ENCODE data around the gene CPA5.

DNA sequence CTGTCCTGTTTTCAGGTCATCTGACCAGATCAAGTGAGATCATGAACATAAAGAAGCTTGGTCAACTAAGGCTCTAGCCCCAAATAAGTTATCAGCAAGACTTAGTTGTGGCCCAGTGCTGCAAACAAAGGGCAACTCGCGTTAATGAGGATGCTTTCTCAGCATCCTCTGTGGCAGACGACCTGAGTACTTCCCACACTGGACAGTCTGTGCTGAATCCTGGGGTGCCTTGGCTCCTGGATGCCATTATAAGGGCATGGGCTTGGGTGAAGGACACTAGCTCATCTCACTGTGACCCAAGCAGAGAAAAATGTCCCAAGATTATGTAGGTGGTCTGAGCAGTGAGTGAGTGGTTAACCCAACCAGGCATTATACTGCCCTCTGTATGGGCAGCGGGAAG is 13.9 kb downstream of the CPA5 start:
- TF ChIP-seq, protein P1, sequence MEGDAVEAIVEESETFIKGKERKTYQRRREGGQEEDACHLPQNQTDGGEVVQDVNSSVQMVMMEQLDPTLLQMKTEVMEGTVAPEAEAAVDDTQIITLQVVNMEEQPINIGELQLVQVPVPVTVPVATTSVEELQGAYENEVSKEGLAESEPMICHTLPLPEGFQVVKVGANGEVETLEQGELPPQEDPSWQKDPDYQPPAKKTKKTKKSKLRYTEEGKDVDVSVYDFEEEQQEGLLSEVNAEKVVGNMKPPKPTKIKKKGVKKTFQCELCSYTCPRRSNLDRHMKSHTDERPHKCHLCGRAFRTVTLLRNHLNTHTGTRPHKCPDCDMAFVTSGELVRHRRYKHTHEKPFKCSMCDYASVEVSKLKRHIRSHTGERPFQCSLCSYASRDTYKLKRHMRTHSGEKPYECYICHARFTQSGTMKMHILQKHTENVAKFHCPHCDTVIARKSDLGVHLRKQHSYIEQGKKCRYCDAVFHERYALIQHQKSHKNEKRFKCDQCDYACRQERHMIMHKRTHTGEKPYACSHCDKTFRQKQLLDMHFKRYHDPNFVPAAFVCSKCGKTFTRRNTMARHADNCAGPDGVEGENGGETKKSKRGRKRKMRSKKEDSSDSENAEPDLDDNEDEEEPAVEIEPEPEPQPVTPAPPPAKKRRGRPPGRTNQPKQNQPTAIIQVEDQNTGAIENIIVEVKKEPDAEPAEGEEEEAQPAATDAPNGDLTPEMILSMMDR (conservative IDR thresholded peaks at IDR 0.05; ENCODE audit: low read length), result no peak
- TF ChIP-seq EZH2phosphoT487 (IDR thresholded peaks at IDR 0.05; ENCODE audit: borderline replicate concordance, low read depth, low read length), result no peak

All from OCI-LY7 (cell line).